ENCODE data around the gene NTS.

NTS gene

DNA sequence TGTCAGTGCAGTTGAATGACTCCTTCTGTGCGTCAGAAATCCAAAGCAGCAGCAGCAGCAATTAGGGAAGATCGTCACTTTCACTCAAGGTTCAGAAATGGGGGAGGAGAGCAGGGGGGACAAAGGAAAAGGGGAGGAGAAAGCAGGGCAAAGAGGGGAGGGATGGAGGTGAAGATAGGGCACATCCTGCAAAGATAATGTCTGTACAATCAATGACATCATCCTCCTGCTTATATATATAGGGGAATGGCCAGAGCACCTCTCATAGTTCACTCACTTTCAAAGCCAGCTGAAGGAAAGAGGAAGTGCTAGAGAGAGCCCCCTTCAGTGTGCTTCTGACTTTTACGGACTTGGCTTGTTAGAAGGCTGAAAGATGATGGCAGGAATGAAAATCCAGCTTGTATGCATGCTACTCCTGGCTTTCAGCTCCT lies at the start of gene NTS:
NTS (plus strand) TSS at position 265 of the 431 bp plus-strand sequence; CDS start at position 374, 109 bp downstream.
- no peak for DNase-seq

DNA sequence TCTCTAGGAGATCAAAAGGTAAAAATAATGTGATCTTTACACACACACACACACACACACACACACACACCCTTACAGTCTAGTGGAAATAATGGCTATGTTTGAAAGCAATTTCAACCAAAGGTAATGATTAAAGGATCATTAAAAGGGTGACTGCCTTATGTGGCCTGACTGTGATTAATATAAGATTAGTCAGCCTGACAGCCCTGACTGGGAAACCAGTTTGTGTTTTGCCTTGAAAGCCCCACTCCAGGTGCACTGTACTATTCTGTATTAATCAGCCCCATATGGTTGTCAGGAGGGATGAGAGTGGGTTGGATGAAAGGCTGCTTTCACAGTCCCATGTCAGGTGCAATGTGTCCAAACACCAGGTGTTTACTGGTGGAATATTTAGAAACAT lies 48.3 kb upstream of the NTS start:
- no peak for DNase-seq

GRCh38 chr12:85828576-85828975 lies 45.5 kb upstream of the NTS start:
- DNase-seq, result no peak

DNA sequence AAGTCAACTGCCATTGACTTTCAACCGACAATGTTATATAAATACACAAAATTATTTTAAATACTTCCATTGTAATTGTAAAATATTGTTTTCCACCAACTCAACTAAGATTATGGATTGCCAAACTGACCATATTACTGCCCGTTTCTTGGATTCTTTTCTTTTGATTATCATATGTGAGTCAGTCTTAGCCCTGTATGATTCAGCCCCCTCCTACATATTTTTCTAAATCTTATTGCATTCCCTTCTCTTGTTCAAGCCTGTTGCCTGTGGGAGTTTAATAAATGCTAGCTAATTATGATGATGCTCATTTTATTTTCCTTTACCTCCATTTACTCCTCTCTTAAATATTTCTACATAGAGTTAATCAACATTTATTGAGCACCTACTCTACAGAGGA lies 44.7 kb upstream of the NTS start:
- DNase-seq, result no peak

GRCh38 chr12:85831327-85831990 lies 42.6 kb upstream of the NTS start:
- no peak for DNase-seq

- no peak for DNase-seq
Measured at GRCh38 chr12:85833579-85833978, 40.5 kb upstream of the NTS start.

DNA sequence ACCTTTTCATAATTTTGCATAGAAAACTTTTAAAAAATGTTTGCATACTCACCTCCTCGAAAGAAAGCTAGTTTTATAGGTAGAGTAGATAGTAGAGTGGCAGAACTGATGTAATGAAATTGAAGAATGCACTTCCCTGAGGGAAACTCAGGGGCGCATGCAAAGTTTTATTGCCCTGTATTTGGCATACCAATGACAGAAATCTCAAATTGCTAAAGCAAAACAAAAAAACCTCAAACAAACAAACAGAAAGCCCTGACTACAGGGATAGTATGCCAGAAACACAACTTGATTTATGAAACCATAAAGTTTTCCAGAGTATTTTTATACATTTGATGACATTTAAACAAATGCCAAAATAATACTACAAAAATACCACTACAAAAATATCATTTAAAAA lies 39.7 kb upstream of the NTS start:
- DNase-seq, result no peak

DNA sequence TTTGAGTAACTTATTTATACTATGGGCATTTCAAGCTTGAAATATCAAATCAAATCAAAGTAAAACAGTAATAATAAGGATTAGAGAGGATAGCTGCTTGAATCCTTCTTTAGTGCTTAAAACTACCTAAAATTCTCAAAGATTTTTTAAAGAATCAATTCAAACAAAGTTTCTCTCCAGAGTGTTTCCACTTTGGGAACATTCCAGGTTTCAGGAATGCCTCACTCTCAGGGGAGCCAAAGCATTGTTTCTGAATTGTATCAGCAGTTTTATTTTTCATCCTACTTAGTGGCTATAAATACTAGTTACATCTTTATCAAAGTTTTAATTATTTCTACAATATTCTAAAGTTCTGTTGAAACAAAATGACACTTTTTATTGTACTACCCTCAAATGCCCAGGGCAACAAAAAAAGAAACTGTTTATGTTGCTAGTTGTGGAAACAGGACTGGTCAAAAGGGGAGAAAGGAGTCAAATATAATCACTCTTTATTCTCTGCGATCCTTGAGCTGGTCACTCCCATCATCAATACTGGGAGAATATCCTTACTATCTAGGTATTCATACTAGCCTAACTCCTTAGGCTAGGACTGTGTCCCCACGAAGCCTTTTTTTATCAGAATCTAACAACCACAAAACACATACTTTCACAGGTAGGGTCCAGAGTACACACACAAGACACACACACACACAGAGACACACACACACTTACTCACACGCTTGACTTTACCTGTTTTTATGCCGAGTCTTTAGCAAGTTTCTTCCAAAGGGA lies 38.5 kb upstream of the NTS start:
- no peak for DNase-seq

GRCh38 chr12:85836197-85837090 lies 37.7 kb upstream of the NTS start, which contains the start of gene RASSF9:
Gene RASSF9 (minus strand): TSS chr12:85836409. CDS start chr12:85836201, 208 bp downstream.
- no peak for DNase-seq

DNA sequence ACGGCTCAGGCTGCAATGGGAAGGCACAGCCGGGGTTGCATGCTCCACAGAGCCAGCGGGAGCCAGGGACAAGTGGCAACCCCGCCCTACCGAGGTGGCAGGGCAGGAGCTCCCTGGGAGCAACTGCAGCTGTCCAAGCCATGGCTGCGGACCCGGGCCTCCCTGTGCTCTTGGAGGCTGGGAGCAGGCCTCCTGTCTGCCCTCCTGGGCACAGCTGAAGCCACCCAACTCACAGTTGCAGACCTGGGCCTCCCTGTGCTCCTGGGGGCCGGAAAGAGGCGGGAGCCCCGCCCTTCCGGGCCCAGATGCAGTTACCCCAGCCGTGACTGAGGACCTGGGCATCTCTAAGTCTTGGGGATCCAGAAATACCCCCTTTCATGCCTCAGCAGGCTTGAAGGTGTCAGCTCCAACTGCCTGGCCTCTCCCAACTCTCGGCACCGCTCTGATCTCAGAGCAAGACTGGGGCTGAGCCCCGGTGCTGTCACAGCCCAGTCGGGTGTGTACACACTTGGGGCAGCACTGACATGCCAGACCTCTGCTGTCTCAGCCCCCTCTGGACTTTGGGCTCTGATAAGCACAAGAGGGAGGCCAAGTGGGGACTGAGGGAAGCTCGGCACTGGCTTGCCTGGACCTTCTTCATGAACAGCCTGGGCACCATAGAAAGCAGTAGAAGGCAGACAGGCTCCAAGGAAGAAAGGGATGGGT lies 30.3 kb upstream of the NTS start:
- DNase-seq, result no peak

- DNase-seq, result no peak
Measured at GRCh38 chr12:85849344-85849743, 24.8 kb upstream of the NTS start.

- DNase-seq, result no peak
Measured at GRCh38 chr12:85855305-85855704, 18.8 kb upstream of the NTS start.

DNA sequence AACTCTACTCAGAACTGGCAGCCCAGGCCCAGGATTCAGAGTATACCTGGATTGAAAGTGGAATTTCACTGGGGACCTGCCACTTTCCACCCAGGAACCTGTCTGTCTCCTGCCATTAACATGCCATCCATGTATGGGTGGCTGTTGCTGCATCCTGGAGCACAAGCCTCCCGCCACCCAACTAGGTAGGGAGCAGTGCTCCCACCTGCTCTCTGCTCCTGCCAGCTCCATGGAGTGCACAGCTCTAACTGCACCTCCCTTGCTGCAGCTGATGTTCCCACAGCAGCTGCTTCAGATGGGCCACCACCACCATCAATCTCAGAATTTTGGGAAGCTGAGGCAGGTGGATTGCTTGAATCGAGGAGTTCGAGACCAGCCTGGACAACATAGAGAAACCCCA lies 17.1 kb upstream of the NTS start:
- no peak for DNase-seq

DNA sequence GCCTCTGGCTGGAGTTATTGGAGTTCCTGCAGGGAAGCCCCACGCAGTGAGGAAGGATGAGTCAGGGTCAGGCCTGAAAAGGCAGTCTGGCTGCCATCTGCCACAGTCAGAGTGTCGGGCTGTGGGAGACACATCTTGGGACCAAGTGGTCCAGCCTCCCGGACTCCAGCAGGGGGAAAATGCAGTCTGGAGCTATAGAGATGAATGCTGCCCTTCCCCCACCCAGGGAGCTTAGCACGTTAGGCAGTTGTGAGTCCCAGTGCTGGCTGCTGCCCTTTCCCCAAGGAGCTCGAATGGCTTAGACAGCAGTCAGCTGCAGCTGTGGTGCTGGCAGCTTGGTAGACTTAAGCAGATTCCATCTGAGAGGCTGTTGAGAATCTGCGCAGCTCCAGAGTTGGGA lies 8.2 kb upstream of the NTS start:
- DNase-seq, result no peak

DNA sequence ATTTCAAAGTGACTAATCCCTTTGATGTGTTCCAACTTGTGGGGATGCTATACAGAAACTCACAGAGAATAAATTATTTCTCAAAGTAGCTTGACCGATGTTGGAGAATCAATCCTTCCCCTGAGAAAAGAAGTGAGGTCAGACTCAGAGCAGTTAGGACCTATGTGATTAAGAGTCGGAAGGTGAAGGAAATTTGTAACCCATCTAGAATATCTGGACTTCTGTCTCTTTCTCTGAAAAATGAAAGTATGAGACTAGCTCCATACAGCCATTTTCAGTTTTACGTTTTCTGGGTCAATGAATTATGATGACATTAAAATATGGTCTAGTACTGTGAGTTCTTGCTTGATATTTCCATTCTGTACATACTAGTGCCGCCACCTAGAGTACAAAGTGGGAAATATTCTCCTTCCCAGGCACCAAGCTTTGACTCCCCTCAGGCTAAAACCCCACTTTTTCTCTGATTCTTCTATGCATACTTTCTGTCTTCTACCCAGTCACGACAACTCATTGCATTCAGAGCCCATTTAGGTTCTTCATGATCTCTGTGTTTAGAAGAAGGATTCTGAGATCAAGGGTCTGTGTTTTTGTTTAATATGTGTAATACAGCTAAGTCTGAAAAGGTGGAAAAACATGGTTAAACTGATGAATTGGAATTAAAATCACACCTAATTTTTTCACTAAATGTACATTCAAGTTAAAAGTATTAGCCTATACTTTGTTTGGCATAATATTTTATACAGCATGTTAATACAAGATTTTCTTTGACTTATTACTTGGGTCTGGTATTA lies 6.9 kb upstream of the NTS start:
- DNase-seq, result no peak

- DNase-seq, result no peak
Measured at GRCh38 chr12:85872497-85873091, 1.5 kb upstream of the NTS start.

DNA sequence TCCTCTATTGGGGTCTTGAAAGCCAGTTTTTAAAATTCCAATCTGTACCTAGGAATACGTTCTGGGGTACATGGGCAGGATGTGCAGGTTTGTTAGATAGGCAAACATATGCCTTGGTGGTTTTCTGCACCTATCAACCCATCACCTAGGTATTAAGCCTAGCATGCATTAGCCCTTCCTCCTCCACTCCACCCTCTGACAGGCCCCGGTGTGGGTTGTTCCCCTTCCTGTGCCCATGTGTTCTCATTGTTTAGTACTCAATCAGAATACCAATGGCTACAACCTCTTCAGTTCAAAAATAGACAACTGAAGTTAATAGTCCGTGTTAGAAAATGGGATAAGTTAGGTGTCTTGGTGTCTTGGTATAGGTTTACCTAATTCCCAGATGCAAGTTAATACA lies 3.4 kb downstream of the NTS start:
- no peak for DNase-seq

GRCh38 chr12:85883763-85884162 lies 9.7 kb downstream of the NTS start:
- no peak for DNase-seq

- DNase-seq, result no peak
Measured at GRCh38 chr12:85894653-85895052, 20.6 kb downstream of the NTS start.

GRCh38 chr12:85920324-85920947 lies 46.3 kb downstream of the NTS start:
- DNase-seq, result no peak

GRCh38 chr12:85923767-85924331 lies 49.8 kb downstream of the NTS start:
- DNase-seq, result no peak
